Measurements from ENCODE around the gene HELZ. TPM values are rescaled to one million over a fixed set of nuclear protein-coding genes. Genes with fewer than 3 reads are reported as not detected.

Gene HELZ
- total and polyA plus RNA-seq, 2 donors (not counting 1 experiment from before 2014, with no cell fraction given) = 10.4 to 97.8 TPM

- Mint-ChIP-seq H3K4me3 (no peak overlapping the region), H3K27ac (no peak overlapping the region), H3K9me3 (ENCODE audit: insufficient read depth) (no peaks in the 10 kb centered on the region), H3K27me3 (no peaks in the 10 kb centered on the region), H3K4me1 (peaks cover 1% of the 10 kb centered on the region)
- TF ChIP-seq EZH2 (IDR thresholded peaks at IDR 0.05; ENCODE audit: borderline replicate concordance, insufficient read depth, low read depth, low read length, poor library complexity, severe bottlenecking) (no peak), CTCF (IDR thresholded peaks at IDR 0.05) (no peak)
- Histone ChIP-seq H4K20me1 (ENCODE audit: control insufficient read depth, insufficient read depth, low read length, poor library complexity, severe bottlenecking) (peaks cover 28% of the 10 kb centered on the region), H3K4me3 (ENCODE audit: control extremely low read depth in 1 of 5, extremely low read depth in 1 of 5, insufficient read depth in 1 of 5, low read depth in 2 of 5, low read length in 4 of 5) (no peak overlapping the region), H2AFZ (ENCODE audit: insufficient read depth, low read depth, low read length, poor library complexity, severe bottlenecking) (no peak overlapping the region), H3K79me2 (ENCODE audit: control insufficient read depth, insufficient read depth, low read length) (peaks cover 12% of the 10 kb centered on the region), H3K9ac (ENCODE audit: low read length) (no peak overlapping the region), H3K4me1 (ENCODE audit: control insufficient read depth in 2 of 2, insufficient read depth in 2 of 2, low read length in 2 of 2) (no peaks in the 10 kb centered on the region), H3K27ac (ENCODE audit: low read length in 2 of 2) (no peak overlapping the region), H3K4me2 (replicated peaks; ENCODE audit: low read depth, low read length, poor library complexity, severe bottlenecking) (no peak overlapping the region), H3K9me3 (ENCODE audit: control extremely low read depth in 1 of 3, control insufficient read depth in 2 of 3, insufficient read depth in 1 of 3, low read length in 2 of 3) (no peaks in the 10 kb centered on the region), H3K27me3 (replicated peaks in 1 of 4; ENCODE audit: control extremely low read depth in 1 of 4, control insufficient read depth in 3 of 4, insufficient read depth in 4 of 4, low read length in 3 of 4) (no peaks in the 10 kb centered on the region), H3K36me3 (replicated peaks in 1 of 2; ENCODE audit: control extremely low read depth in 1 of 2, control insufficient read depth in 1 of 2, extremely low read depth in 1 of 2, insufficient read depth in 2 of 2, low read length in 1 of 2) (peaks cover 3 to 25% of the 10 kb centered on the region in 2 experiments)
- POLR2A ChIA-PET = no interaction called here
- CTCF ChIA-PET = no interaction called here
- intact Hi-C loops (cut with micrococcal nuclease) = no loop called here
- ATAC-seq (ENCODE audit: low read depth) (no peak), DNase-seq (no peak)
- 100% methylated on average over 1 of the region's 3 CpGs for WGBS (ENCODE audit: insufficient coverage)
Observed at GRCh38 chr17:67088639-67089038, 156.4 kb downstream of the HELZ start.

GRCh38 chr17:67085406-67085805 is 159.6 kb downstream of the HELZ start:
- intact Hi-C loops (cut with micrococcal nuclease) = no loop called here
- H3K9me3 Mint-ChIP-seq (ENCODE audit: insufficient read depth) = no peaks in the 10 kb centered on the region
- H3K27ac Mint-ChIP-seq = no peak overlapping the region
- no peak for TF ChIP-seq EZH2 (IDR thresholded peaks at IDR 0.05; ENCODE audit: borderline replicate concordance, insufficient read depth, low read depth, low read length, poor library complexity, severe bottlenecking)
- no peak for TF ChIP-seq CTCF (IDR thresholded peaks at IDR 0.05)
- no peak overlapping the region for H3K27ac ChIP-seq (ENCODE audit: low read length in 2 of 2)
- peaks cover 16% of the 10 kb centered on the region for H3K4me1 Mint-ChIP-seq
- DNase-seq = no peak
- no peaks in the 10 kb centered on the region for H3K9me3 ChIP-seq (ENCODE audit: control extremely low read depth in 1 of 3, control insufficient read depth in 2 of 3, insufficient read depth in 1 of 3, low read length in 2 of 3)
- H3K36me3 ChIP-seq (replicated peaks in 1 of 2; ENCODE audit: control extremely low read depth in 1 of 2, control insufficient read depth in 1 of 2, extremely low read depth in 1 of 2, insufficient read depth in 2 of 2, low read length in 1 of 2) = peaks cover 9 to 34% of the 10 kb centered on the region in 2 experiments
- ChIA-PET POLR2A (no interaction called here), CTCF (no interaction called here)
- H3K4me3 Mint-ChIP-seq = no peak overlapping the region
- no peak overlapping the region for H3K4me2 ChIP-seq (replicated peaks; ENCODE audit: low read depth, low read length, poor library complexity, severe bottlenecking)
- H3K4me1 ChIP-seq (ENCODE audit: control insufficient read depth in 2 of 2, insufficient read depth in 2 of 2, low read length in 2 of 2) = peaks cover 7 to 12% of the 10 kb centered on the region in 2 donors
- peaks cover 21% of the 10 kb centered on the region for H4K20me1 ChIP-seq (ENCODE audit: control insufficient read depth, insufficient read depth, low read length, poor library complexity, severe bottlenecking)
- H3K27me3 Mint-ChIP-seq = no peaks in the 10 kb centered on the region
- H3K27me3 ChIP-seq (replicated peaks in 1 of 4; ENCODE audit: control extremely low read depth in 1 of 4, control insufficient read depth in 3 of 4, insufficient read depth in 4 of 4, low read length in 3 of 4) = no peaks in the 10 kb centered on the region
- no CpG with 5 or more reads among the region's 3 CpGs for WGBS (ENCODE audit: insufficient coverage)
- no peak overlapping the region for H2AFZ ChIP-seq (ENCODE audit: insufficient read depth, low read depth, low read length, poor library complexity, severe bottlenecking)
- ATAC-seq (ENCODE audit: low read depth) = no peak
- no peak overlapping the region for H3K4me3 ChIP-seq (ENCODE audit: control extremely low read depth in 1 of 5, extremely low read depth in 1 of 5, insufficient read depth in 1 of 5, low read depth in 2 of 5, low read length in 4 of 5)
- peaks cover 6% of the 10 kb centered on the region for H3K79me2 ChIP-seq (ENCODE audit: control insufficient read depth, insufficient read depth, low read length)
- no peak overlapping the region for H3K9ac ChIP-seq (ENCODE audit: low read length)

Data from B cell (primary cell).